IMR-90 (cell line): ENCODE data around the gene GLYATL1. TPM values are rescaled to one million over a fixed set of nuclear protein-coding genes. Genes with fewer than 3 reads are reported as not detected.

Source experiments
- ATAC-seq: fragments of 200-7000 bp; cut with Tn5 transposase; 2 replicates; pipeline ENCODE4 v1.9.1; 2020; ENCODE audit warnings: low read depth, mild to moderate bottlenecking, moderate library complexity
- BruUV-seq: library from RNA; stranded (reverse); fragments of 400-500 nt; replicated peaks from 2 replicates; lab custom pipeline; 2021; lab: Mats Ljungman, UMichigan
- CTCF ChIA-PET: fragments of 300-600 bp; formaldehyde crosslinking; extraction: SDS; loops from one replicate; lab custom pipeline; 2021; ENCODE audit warnings: antibody characterized with exemption; lab: Yijun Ruan, JAX
- POLR2A ChIA-PET: fragments of 300-600 bp; sonication (Branson Sonifier 250); formaldehyde crosslinking; loops from one replicate; lab custom pipeline; 2022; ENCODE audit warnings: antibody characterized with exemption; ENCODE audit not compliant: unreplicated experiment; lab: Charles Lee
- DNase-seq: peaks from one replicate; pipeline ENCODE4 v3.0.0; 2013
- H2AFZ ChIP-seq: replicated peaks from 2 replicates; pipeline ENCODE3; 2013; ENCODE audit warnings: low read length, mild to moderate bottlenecking; ENCODE audit not compliant: poor library complexity
- H2AK5ac ChIP-seq: 2 replicates; pipeline ENCODE4 v1.6.1; 2013; ENCODE audit warnings: low read depth, low read length, inconsistent platforms
- H2AK9ac ChIP-seq: replicated peaks from 2 replicates; pipeline ENCODE3; 2013; ENCODE audit warnings: mild to moderate bottlenecking, low read depth, low read length, moderate library complexity; ENCODE audit not compliant: poor library complexity
- H2BK120ac ChIP-seq: 2 replicates; pipeline ENCODE4 v1.6.1; 2013; ENCODE audit warnings: low read depth, low read length, inconsistent platforms
- H2BK15ac ChIP-seq: 3 replicates; pipeline ENCODE4 v1.6.1; 2013; ENCODE audit warnings: low read depth, low read length, inconsistent platforms
- H2BK20ac ChIP-seq: 2 replicates; pipeline ENCODE4 v1.6.1; 2013; ENCODE audit warnings: low read depth, mild to moderate bottlenecking, inconsistent platforms, low read length, moderate library complexity
- H2BK5ac ChIP-seq: 2 replicates; pipeline ENCODE4 v1.6.1; 2013; ENCODE audit warnings: mild to moderate bottlenecking, low read depth, low read length, inconsistent platforms; ENCODE audit not compliant: poor library complexity, severe bottlenecking
- H3K14ac ChIP-seq: replicated peaks from 2 replicates; pipeline ENCODE4 v1.6.1; 2013; ENCODE audit warnings: low read depth, low read length, inconsistent platforms
- H3K18ac ChIP-seq: 2 replicates; pipeline ENCODE4 v1.6.1; 2013; ENCODE audit warnings: low read depth, low read length, control low read depth
- H3K23ac ChIP-seq: 2 replicates; pipeline ENCODE4 v1.6.1; 2013; ENCODE audit warnings: low read depth, low read length, inconsistent platforms
- H3K27ac ChIP-seq: 2 replicates; pipeline ENCODE4 v1.5.1; 2013; ENCODE audit warnings: mild to moderate bottlenecking, control low read depth, low read length; ENCODE audit not compliant: insufficient read depth
- H3K27me3 ChIP-seq: 2 replicates; pipeline ENCODE4 v1.6.1; 2013; ENCODE audit warnings: low read length; ENCODE audit not compliant: control insufficient read depth, insufficient read depth
- H3K36me3 ChIP-seq: 2 replicates; pipeline ENCODE4 v1.6.1; 2013; ENCODE audit warnings: low read length, mixed read lengths; ENCODE audit not compliant: control insufficient read depth, insufficient read depth
- H3K4ac ChIP-seq: 2 replicates; pipeline ENCODE4 v1.6.1; 2013; ENCODE audit warnings: low read depth, low read length, inconsistent platforms
- H3K4me1 ChIP-seq: 2 replicates; pipeline ENCODE4 v1.6.1; 2013; ENCODE audit warnings: low read length, mixed read lengths; ENCODE audit not compliant: control insufficient read depth, insufficient read depth
- H3K4me2 ChIP-seq: 2 replicates; pipeline ENCODE4 v1.6.1; 2013; ENCODE audit warnings: low read depth, mild to moderate bottlenecking, control low read depth, low read length, moderate library complexity
- H3K4me3 ChIP-seq: 2 replicates; pipeline ENCODE4 v1.5.1; 2013; ENCODE audit warnings: low read depth, mild to moderate bottlenecking, control low read depth, low read length, moderate library complexity; ENCODE audit not compliant: insufficient read depth
- H3K56ac ChIP-seq: 2 replicates; pipeline ENCODE4 v1.6.1; 2013; ENCODE audit warnings: low read length, inconsistent platforms; ENCODE audit not compliant: insufficient read depth; ENCODE audit errors: extremely low read depth
- H3K79me1 ChIP-seq, 2 experiments: 2 replicates each; pipeline ENCODE4 v1.6.1; 2013; ENCODE audit warnings: low read length in 2 of 2, inconsistent platforms in 1 of 2, low read depth in 1 of 2
- H3K9ac ChIP-seq: 2 replicates; pipeline ENCODE4 v1.6.1; 2013; ENCODE audit warnings: low read depth, low read length, control low read depth
- H3K9me1 ChIP-seq: 2 replicates; pipeline ENCODE4 v1.6.1; 2013; ENCODE audit warnings: low read length, inconsistent platforms; ENCODE audit not compliant: insufficient read depth
- H3K9me3 ChIP-seq: 2 replicates; pipeline ENCODE4 v1.6.1; 2013; ENCODE audit warnings: low read length; ENCODE audit not compliant: control insufficient read depth, insufficient read depth
- H4K20me1 ChIP-seq: 2 replicates; pipeline ENCODE4 v1.6.1; 2013; ENCODE audit warnings: low read length, inconsistent platforms; ENCODE audit not compliant: insufficient read depth
- H4K5ac ChIP-seq: 2 replicates; pipeline ENCODE4 v1.6.1; 2013; ENCODE audit warnings: mild to moderate bottlenecking, low read depth, low read length, control low read depth
- H4K8ac ChIP-seq, 2 experiments: 2 replicates each; pipeline ENCODE4 v1.6.1; 2013; ENCODE audit warnings: low read depth in 2 of 2, low read length in 2 of 2, control low read depth in 1 of 2, inconsistent platforms in 1 of 2
- H4K91ac ChIP-seq: 2 replicates; pipeline ENCODE4 v1.6.1; 2013; ENCODE audit warnings: low read depth, low read length, inconsistent platforms; ENCODE audit not compliant: insufficient read depth
- BHLHE40 ChIP-seq: fragments of 150-350 bp; IDR thresholded peaks from 2 replicates; pipeline ENCODE4 v1.6.1; 2016; ENCODE audit warnings: mild to moderate bottlenecking, low read depth, low read length
- CEBPB ChIP-seq: IDR thresholded peaks from 2 replicates; pipeline ENCODE4 v1.6.1; 2012; ENCODE audit warnings: low read depth, low read length, improper control_type of control experiment
- CHD1 ChIP-seq: IDR thresholded peaks from 2 replicates; pipeline ENCODE4 v1.6.1; 2012; ENCODE audit warnings: low read depth, low read length, improper control_type of control experiment
- FOS ChIP-seq: fragments of 150-350 bp; IDR thresholded peaks from 2 replicates; pipeline ENCODE4 v1.6.1; 2016; ENCODE audit warnings: low read depth, low read length
- MAFK ChIP-seq: IDR thresholded peaks from 2 replicates; pipeline ENCODE4 v1.6.1; 2012; ENCODE audit warnings: low read depth, low read length, improper control_type of control experiment
- MAZ ChIP-seq: IDR thresholded peaks from 2 replicates; pipeline ENCODE4 v1.6.1; 2012; ENCODE audit warnings: low read depth, mild to moderate bottlenecking, low read length, improper control_type of control experiment, moderate library complexity, borderline replicate concordance
- MXI1 ChIP-seq: IDR thresholded peaks from 2 replicates; pipeline ENCODE4 v1.6.1; 2012; ENCODE audit warnings: low read depth, mild to moderate bottlenecking, low read length, moderate library complexity, borderline replicate concordance
- NFE2L2 ChIP-seq: fragments of 150-350 bp; IDR thresholded peaks from 2 replicates; pipeline ENCODE4 v1.6.1; 2016; ENCODE audit warnings: low read depth, mild to moderate bottlenecking, low read length
- POLR2A ChIP-seq: IDR thresholded peaks from 2 replicates; pipeline ENCODE4 v1.6.1; 2012; ENCODE audit warnings: mild to moderate bottlenecking, low read depth, low read length
- RAD21 ChIP-seq: IDR thresholded peaks from 2 replicates; pipeline ENCODE4 v1.6.1; 2012; ENCODE audit warnings: low read length, improper control_type of control experiment
- RCOR1 ChIP-seq: IDR thresholded peaks from 2 replicates; pipeline ENCODE4 v1.6.1; 2012; ENCODE audit warnings: mild to moderate bottlenecking, low read length, improper control_type of control experiment; ENCODE audit not compliant: insufficient replicate concordance
- RFX5 ChIP-seq: IDR thresholded peaks from 2 replicates; pipeline ENCODE4 v1.8.0; 2012; ENCODE audit warnings: low read depth, mild to moderate bottlenecking, low read length, moderate library complexity
- SMC3 ChIP-seq: fragments of 150-350 bp; IDR thresholded peaks from 2 replicates; pipeline ENCODE4 v1.6.1; 2016; ENCODE audit warnings: low read depth, mild to moderate bottlenecking, antibody characterized with exemption, low read length, moderate library complexity
- USF2 ChIP-seq: fragments of 150-350 bp; IDR thresholded peaks from 2 replicates; pipeline ENCODE4 v1.6.1; 2017; ENCODE audit warnings: mild to moderate bottlenecking, antibody characterized with exemption, low read length, low read depth
- WGBS, 2 experiments: methylation state at CpG; one replicate each; pipeline versions ENCODE4 v1.1.5 to v1.1.7; 2013; ENCODE audit warnings: missing lambda C conversion rate in 2 of 2; ENCODE audit not compliant: insufficient read length in 1 of 2; ENCODE audit errors: extremely low coverage in 2 of 2; 5-methylcytosine and 5-hydroxymethylcytosine counted together
- dilution Hi-C: fragments of 300-500 bp; cut with HindIII; formaldehyde crosslinking; loops from one replicate; pipeline ENCODE4 v1.14.3; 2018; ENCODE audit warnings: low sequenced_read_pairs; ENCODE audit not compliant: unreplicated experiment
- in situ Hi-C: fragments of 300-500 bp; cut with MboI; formaldehyde crosslinking; loops from 3 replicates; pipeline ENCODE4 v1.14.3; 2019; ENCODE audit warnings: low sequenced_read_pairs, inconsistent platforms, mixed read lengths
- intact Hi-C: fragments of 100-400 bp; cut with micrococcal nuclease; formaldehyde crosslinking; loops from 2 replicates; pipeline ENCODE4 v1.10.0; 2022
- polyA plus RNA-seq, 3 experiments: library from polyadenylated mRNA; depleted of rRNA; stranded (reverse); fragments of >200 nt; gene quantifications; 2 replicates each; pipeline ENCODE4 v1.2.3, GENCODE V29; 2012; ENCODE audit warnings: low replicate concordance in 1 of 3
- total RNA-seq: library from RNA; depleted of rRNA; stranded (reverse); fragments of >200 nt; gene quantifications from 2 replicates; pipeline ENCODE4 v1.2.3, GENCODE V29; 2012
- TF ChIP-seq, protein P1 (sequence below): fragments of 150-350 bp; IDR thresholded peaks from 2 replicates; pipeline ENCODE4 v1.6.1; 2016; ENCODE audit warnings: low read depth, mild to moderate bottlenecking, low read length, moderate library complexity, borderline replicate concordance
- TF ChIP-seq, protein P2 (sequence below): conservative IDR thresholded peaks from 2 replicates; pipeline ENCODE4 v1.5.1; 2012; ENCODE audit warnings: mild to moderate bottlenecking, low read depth, low read length, improper control_type of control experiment

The GLYATL1 gene
- total and polyA plus RNA-seq, 2 of the 4 experiments (the other 2 are of a cell fraction) = 0.54 to 0.58 TPM

GRCh38 chr11:58949184-58949583 lies 9.9 kb downstream of the GLYATL1 start:
- H3K4me3 ChIP-seq = no peak overlapping the region
- H3K56ac ChIP-seq = no peak overlapping the region
- H3K27ac ChIP-seq = no peak overlapping the region
- H3K18ac ChIP-seq = no peak overlapping the region
- WGBS, 2 experiments = no CpG with 5 or more reads among the region's 3 CpGs
- TF ChIP-seq RAD21 (no peak), USF2 (no peak), CEBPB (no peak), POLR2A (no peak), MAFK (no peak), BHLHE40 (no peak), SMC3 (no peak), MXI1 (no peak), MAZ (no peak), FOS (no peak), RFX5 (no peak), RCOR1 (no peak), CHD1 (no peak), NFE2L2 (no peak)
- TF ChIP-seq, protein P1, sequence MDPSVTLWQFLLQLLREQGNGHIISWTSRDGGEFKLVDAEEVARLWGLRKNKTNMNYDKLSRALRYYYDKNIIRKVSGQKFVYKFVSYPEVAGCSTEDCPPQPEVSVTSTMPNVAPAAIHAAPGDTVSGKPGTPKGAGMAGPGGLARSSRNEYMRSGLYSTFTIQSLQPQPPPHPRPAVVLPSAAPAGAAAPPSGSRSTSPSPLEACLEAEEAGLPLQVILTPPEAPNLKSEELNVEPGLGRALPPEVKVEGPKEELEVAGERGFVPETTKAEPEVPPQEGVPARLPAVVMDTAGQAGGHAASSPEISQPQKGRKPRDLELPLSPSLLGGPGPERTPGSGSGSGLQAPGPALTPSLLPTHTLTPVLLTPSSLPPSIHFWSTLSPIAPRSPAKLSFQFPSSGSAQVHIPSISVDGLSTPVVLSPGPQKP = no peak
- TF ChIP-seq, protein P2, sequence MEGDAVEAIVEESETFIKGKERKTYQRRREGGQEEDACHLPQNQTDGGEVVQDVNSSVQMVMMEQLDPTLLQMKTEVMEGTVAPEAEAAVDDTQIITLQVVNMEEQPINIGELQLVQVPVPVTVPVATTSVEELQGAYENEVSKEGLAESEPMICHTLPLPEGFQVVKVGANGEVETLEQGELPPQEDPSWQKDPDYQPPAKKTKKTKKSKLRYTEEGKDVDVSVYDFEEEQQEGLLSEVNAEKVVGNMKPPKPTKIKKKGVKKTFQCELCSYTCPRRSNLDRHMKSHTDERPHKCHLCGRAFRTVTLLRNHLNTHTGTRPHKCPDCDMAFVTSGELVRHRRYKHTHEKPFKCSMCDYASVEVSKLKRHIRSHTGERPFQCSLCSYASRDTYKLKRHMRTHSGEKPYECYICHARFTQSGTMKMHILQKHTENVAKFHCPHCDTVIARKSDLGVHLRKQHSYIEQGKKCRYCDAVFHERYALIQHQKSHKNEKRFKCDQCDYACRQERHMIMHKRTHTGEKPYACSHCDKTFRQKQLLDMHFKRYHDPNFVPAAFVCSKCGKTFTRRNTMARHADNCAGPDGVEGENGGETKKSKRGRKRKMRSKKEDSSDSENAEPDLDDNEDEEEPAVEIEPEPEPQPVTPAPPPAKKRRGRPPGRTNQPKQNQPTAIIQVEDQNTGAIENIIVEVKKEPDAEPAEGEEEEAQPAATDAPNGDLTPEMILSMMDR = no peak
- BruUV-seq = no TSS peak
- in situ Hi-C loops = no loop called here
- intact Hi-C loops = no loop called here
- no peak overlapping the region for H3K9ac ChIP-seq
- no peak overlapping the region for H3K4me2 ChIP-seq
- H2BK15ac ChIP-seq = no peak overlapping the region
- no peak overlapping the region for H4K91ac ChIP-seq
- ChIA-PET CTCF (no interaction called here), POLR2A (no interaction called here)
- no peak overlapping the region for H4K5ac ChIP-seq
- no peak overlapping the region for H2BK5ac ChIP-seq
- no peaks in the 10 kb centered on the region for H3K36me3 ChIP-seq
- H2BK120ac ChIP-seq = no peak overlapping the region
- no peaks in the 10 kb centered on the region for H4K20me1 ChIP-seq
- H2BK20ac ChIP-seq = no peak overlapping the region
- no peak overlapping the region for H3K4ac ChIP-seq
- H3K14ac ChIP-seq = no peak overlapping the region
- H4K8ac ChIP-seq = no peak overlapping the region
- H3K27me3 ChIP-seq = no peaks in the 10 kb centered on the region
- no peaks in the 10 kb centered on the region for H3K4me1 ChIP-seq
- no peaks in the 10 kb centered on the region for H3K9me1 ChIP-seq
- ATAC-seq (no peak), DNase-seq (no peak)
- no peak overlapping the region for H3K23ac ChIP-seq
- no peak overlapping the region for H2AK9ac ChIP-seq
- H2AFZ ChIP-seq = no peak overlapping the region
- no peak overlapping the region for H2AK5ac ChIP-seq
- no peaks in the 10 kb centered on the region for H3K9me3 ChIP-seq
- H3K79me1 ChIP-seq = no peaks in the 10 kb centered on the region
- dilution Hi-C loops = no loop called here
